HepG2 (cell line): ENCODE measurements around the gene CD164L2. TPM values are rescaled to one million over a fixed set of nuclear protein-coding genes. Genes with fewer than 3 reads are reported as not detected.
A peak's percentile ranks its signal among the peaks of the same experiment; 100 is the strongest.

ENCODE experiments used
- ATF3 ChIP-seq: sonication (generic); formaldehyde crosslinking; IDR thresholded peaks from 2 replicates; pipeline ENCODE4 v1.4.0; 2020; ENCODE audit warnings: missing genetic modification reagents
- FUBP1 ChIP-seq: sonication (generic); formaldehyde crosslinking; IDR thresholded peaks from 2 replicates; pipeline ENCODE4 v1.5.1; 2020; ENCODE audit warnings: missing genetic modification reagents, mild to moderate bottlenecking, borderline replicate concordance
- GTF2F1 ChIP-seq: fragments of 150-350 bp; IDR thresholded peaks from 2 replicates; pipeline ENCODE4 v1.6.1; 2014; ENCODE audit warnings: low read length
- ISL2 ChIP-seq: sonication (generic); formaldehyde crosslinking; IDR thresholded peaks from 2 replicates; pipeline ENCODE4 v1.5.0; 2020; ENCODE audit warnings: missing genetic modification reagents
- MXI1 ChIP-seq: IDR thresholded peaks from 3 replicates; pipeline ENCODE4 v1.6.1; 2012; ENCODE audit warnings: low read depth, low read length, inconsistent platforms, borderline replicate concordance
- NFATC3 ChIP-seq: sonication (generic); formaldehyde crosslinking; IDR thresholded peaks from 2 replicates; pipeline ENCODE4 v1.5.1; 2020; ENCODE audit warnings: mild to moderate bottlenecking, missing genetic modification reagents
- NFYB ChIP-seq: sonication (generic); formaldehyde crosslinking; IDR thresholded peaks from 2 replicates; pipeline ENCODE4 v1.4.0; 2020; ENCODE audit warnings: missing genetic modification reagents
- NPAS2 ChIP-seq: sonication (generic); formaldehyde crosslinking; IDR thresholded peaks from 2 replicates; pipeline ENCODE4 v1.8.0; 2022; ENCODE audit warnings: mild to moderate bottlenecking, missing genetic modification reagents, borderline replicate concordance
- POLR2AphosphoS5 ChIP-seq: IDR thresholded peaks from 2 replicates; pipeline ENCODE4 v1.6.1; 2012; ENCODE audit warnings: low read depth, low read length
- SP4 ChIP-seq: sonication (generic); formaldehyde crosslinking; IDR thresholded peaks from 2 replicates; pipeline ENCODE4 v1.8.1; 2023; ENCODE audit warnings: mild to moderate bottlenecking, missing genetic modification reagents
- STAG1 ChIP-seq: sonication (generic); formaldehyde crosslinking; IDR thresholded peaks from 2 replicates; pipeline ENCODE4 v1.4.0; 2020; ENCODE audit warnings: missing genetic modification reagents
- U2AF1 ChIP-seq: fragments of 200-400 bp; formaldehyde crosslinking; optimal IDR thresholded peaks from 2 replicates; pipeline ENCODE3; 2017; ENCODE audit warnings: mild to moderate bottlenecking, low read depth, low read length
- ZBTB4 ChIP-seq: sonication (generic); formaldehyde crosslinking; IDR thresholded peaks from 2 replicates; pipeline ENCODE4 v1.4.0; 2020; ENCODE audit warnings: missing genetic modification reagents, mild to moderate bottlenecking, borderline replicate concordance
- ZMAT3 ChIP-seq: sonication (generic); formaldehyde crosslinking; conservative IDR thresholded peaks from 2 replicates; pipeline ENCODE4 v1.7.0; 2021; ENCODE audit warnings: missing genetic modification reagents
- ZNF18 ChIP-seq: sonication (generic); formaldehyde crosslinking; IDR thresholded peaks from 2 replicates; pipeline ENCODE4 v1.8.0; 2022; ENCODE audit warnings: mild to moderate bottlenecking, missing genetic modification reagents; ENCODE audit not compliant: insufficient replicate concordance
- ZNF296 ChIP-seq: sonication (generic); formaldehyde crosslinking; conservative IDR thresholded peaks from 2 replicates; pipeline ENCODE4 v1.5.0; 2020; ENCODE audit warnings: mild to moderate bottlenecking, missing genetic modification reagents
- ZNF446 ChIP-seq: sonication (generic); formaldehyde crosslinking; IDR thresholded peaks from 2 replicates; pipeline ENCODE4 v1.5.0; 2020; ENCODE audit warnings: mild to moderate bottlenecking, missing genetic modification reagents
- ZNF496 ChIP-seq: sonication (generic); formaldehyde crosslinking; IDR thresholded peaks from 2 replicates; pipeline ENCODE4 v1.8.1; 2023; ENCODE audit warnings: mild to moderate bottlenecking, moderate library complexity, missing genetic modification reagents; ENCODE audit not compliant: insufficient replicate concordance
- polyA plus RNA-seq, 8 experiments: library from polyadenylated mRNA; depleted of rRNA in 3 of 8; stranded (reverse) in 7 of 8; unstranded in 1 of 8; fragments of >200 nt; fragmentation: Illumina TruSeq in 4 of 8; extraction: Trizol in 4 of 8; gene quantifications; 2 replicates each; pipeline versions ENCODE4 v1.2.1 to v1.2.3, GENCODE V29; 2011 to 2016; ENCODE audit warnings: low read depth in 4 of 8, missing spikeins in 1 of 8, mixed read lengths in 1 of 8; ENCODE audit not compliant: insufficient read depth in 1 of 8
- total RNA-seq, 5 experiments: library from RNA; depleted of rRNA; stranded (reverse); fragments of >200 nt; fragmentation: Illumina TruSeq; extraction: Trizol; gene quantifications; 2 replicates each; pipeline ENCODE4 v1.2.3, GENCODE V29; 2016; ENCODE audit warnings: low read depth in 1 of 5
- TF ChIP-seq, protein P1 (sequence below), 2 experiments: sonication (generic) in 1 of 2; formaldehyde crosslinking in 1 of 2; IDR thresholded peaks; 2 replicates each; pipeline versions ENCODE4 v1.4.0 to v1.6.1; 2018 to 2020; ENCODE audit warnings: missing genetic modification reagents in 2 of 2, borderline replicate concordance in 1 of 2, low read depth in 1 of 2, mild to moderate bottlenecking in 1 of 2, missing biosample characterization in 1 of 2

CD164L2 gene
- total and polyA plus RNA-seq, 2 of the 13 experiments (the other 11 are each of a cell fraction or from before 2014, with no cell fraction given): not detected

DNA sequence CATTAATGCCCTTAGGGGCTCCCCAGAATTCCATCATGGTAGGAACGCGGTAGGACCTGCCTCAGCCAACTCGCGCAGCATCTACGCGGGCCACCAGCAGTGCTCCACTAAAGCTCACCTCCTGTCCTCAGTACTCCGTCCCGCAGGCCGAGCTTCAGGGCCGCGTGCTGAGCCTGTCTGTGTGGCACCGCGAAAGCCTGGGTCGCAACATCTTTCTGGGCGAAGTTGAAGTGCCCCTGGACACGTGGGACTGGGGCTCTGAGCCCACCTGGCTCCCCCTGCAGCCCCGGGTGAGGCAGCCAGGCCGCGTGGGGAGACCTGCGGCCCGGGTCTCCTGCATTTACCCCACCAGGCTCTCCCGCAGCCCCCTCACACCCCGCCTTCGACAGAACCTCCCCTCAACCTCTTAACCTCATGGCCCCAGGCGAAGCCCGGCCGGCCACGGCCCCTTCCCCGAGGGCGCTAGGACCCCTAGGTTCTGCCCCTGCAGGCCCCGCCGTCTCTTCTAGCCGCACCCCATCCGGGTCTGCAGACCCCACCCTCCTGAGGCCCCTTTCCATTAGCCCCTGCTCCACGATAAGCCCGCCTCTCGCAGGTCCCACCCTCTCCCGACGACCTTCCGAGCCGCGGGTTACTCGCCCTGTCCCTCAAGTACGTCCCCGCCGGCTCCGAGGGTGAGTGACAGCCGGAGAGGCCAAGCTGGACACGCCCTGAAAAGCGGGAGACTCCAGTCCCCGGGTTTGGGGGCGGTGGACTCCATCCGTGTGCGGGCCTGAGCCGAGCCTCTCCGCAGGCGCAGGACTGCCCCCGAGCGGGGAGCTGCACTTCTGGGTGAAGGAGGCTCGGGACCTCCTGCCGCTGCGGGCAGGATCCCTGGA is 32.2 kb downstream of the CD164L2 start (continued):
- TF ChIP-seq ZNF18 (no peak), ZBTB4 (CRISPR knock-in tag) (0 out of 2 replicates have a peak, but pooled peaks have one; percentile 16), ATF3 (CRISPR knock-in tag) (no peak), ZNF296 (CRISPR knock-in tag) (no peak), U2AF1 (no peak), FUBP1 (CRISPR knock-in tag) (no peak), NFYB (CRISPR knock-in tag) (peak; percentile 52), ISL2 (CRISPR knock-in tag) (no peak), NPAS2 (CRISPR knock-in tag) (no peak), GTF2F1 (no peak), SP4 (CRISPR knock-in tag) (peak; percentile 65; the same call in 1 of the 2 replicates), MXI1 (no peak), ZNF496 (no peak), ZNF446 (CRISPR knock-in tag) (no peak), STAG1 (CRISPR knock-in tag) (0 out of 2 replicates have a peak, but pooled peaks have one; percentile 28), ZMAT3 (CRISPR knock-in tag) (no peak), NFATC3 (CRISPR knock-in tag) (no peak), POLR2AphosphoS5 (0 out of 2 replicates have a peak, but pooled peaks have one; percentile 12)
- TF ChIP-seq, protein P1, sequence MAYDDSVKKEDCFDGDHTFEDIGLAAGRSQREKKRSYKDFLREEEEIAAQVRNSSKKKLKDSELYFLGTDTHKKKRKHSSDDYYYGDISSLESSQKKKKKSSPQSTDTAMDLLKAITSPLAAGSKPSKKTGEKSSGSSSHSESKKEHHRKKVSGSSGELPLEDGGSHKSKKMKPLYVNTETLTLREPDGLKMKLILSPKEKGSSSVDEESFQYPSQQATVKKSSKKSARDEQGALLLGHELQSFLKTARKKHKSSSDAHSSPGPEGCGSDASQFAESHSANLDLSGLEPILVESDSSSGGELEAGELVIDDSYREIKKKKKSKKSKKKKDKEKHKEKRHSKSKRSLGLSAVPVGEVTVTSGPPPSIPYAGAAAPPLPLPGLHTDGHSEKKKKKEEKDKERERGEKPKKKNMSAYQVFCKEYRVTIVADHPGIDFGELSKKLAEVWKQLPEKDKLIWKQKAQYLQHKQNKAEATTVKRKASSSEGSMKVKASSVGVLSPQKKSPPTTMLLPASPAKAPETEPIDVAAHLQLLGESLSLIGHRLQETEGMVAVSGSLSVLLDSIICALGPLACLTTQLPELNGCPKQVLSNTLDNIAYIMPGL (CRISPR knock-in tag; IDR thresholded peaks at IDR 0.05; ENCODE audit: borderline replicate concordance in 1 of 2, low read depth in 1 of 2): 0 out of 4 replicates have a peak, but pooled peaks of 1 of the 2 experiments have one; percentile 36
